DLD1 (cell line): ENCODE results near the gene BZW1.

Experiments
- in situ Hi-C: cut with HindIII; loops from 2 replicates; pipeline ENCODE4 v1.10.0; 2017; ENCODE audit warnings: low sequenced_read_pairs

Gene BZW1

DNA sequence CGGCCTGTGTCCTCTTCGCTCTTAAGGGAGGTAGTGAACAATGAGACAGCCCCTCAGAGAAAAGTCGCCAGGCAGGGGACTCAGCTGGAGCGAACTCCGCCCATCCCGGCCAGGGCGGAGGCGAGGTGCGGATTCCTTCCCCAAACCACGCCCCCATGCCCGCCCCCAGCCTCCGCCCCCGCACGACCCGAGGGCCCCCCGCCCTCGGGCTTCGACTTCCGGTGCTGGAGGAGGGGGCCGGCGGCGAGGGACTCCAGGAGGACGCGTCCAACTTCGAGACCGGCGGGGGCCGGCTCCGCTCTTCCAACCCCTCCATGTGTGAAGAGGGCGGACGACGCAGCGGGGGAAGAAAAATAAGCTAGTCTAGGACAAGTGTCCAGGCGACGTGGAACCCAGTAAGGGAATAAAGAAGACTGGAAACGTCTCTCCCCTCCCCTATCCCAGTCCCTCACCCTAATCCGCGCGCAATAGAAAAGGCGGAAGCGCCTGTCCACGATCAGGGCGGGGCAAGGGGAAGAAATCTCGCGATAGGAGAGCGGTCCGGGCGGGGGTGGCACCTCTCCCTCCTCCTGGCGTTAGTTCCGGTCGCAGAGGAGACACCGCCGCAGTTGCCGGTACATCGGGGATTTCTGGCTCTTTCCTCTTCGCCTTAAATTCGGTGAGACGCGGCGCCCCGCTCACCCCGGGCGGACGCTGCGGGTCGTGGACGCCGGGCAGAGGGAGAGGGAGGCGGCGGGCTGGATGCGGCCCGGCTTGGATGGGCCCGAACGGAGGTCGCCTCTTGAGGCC is at the start of gene BZW1:
BZW1 (plus strand) TSS at position 578 of the 789 bp plus-strand sequence. CDS start 1,308 bp downstream, outside the sequence.
- in situ Hi-C loops, result no loop called here

DNA sequence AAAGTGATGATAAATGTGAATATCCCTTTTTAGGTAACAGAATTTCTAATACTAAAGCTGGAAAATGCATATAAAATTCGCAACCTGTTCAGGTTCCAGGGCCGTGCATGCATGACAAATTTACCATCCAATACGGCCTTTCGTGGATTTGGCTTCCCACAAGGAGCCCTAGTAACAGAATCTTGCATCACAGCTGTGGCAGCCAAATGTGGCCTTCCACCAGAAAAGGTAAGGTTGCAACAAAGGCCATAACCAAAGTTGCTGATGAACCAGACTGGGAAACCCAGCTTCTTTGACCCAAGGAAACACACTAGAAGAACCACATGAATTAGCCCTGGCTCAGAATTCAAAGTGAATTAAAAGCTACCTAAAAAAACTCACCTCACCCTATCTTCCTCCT is 49.6 kb upstream of the BZW1 start:
- in situ Hi-C loops, result no loop called here

DNA sequence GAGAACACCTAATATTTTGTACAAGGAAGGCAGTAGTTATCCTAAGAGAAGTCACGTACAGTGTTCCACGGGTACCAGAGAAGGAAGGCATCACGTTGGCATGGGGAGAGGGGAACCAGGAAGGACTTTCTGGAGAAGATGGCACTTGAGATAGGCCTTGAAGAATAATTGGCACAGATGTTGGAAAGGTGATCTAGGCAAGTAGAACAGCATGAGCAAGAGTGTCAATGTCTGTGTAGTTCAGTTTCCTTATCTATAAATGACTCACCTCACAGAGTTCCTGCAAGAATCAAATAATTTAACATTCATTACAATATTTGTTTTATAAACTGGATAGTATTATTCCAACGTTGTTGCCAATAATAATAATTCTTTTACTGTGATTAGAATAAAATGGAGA is 48.3 kb upstream of the BZW1 start:
- in situ Hi-C loops, result no loop called here

- in situ Hi-C loops, result no loop called here
Observed at GRCh38 chr2:200765139-200765951, 46.4 kb upstream of the BZW1 start.

DNA sequence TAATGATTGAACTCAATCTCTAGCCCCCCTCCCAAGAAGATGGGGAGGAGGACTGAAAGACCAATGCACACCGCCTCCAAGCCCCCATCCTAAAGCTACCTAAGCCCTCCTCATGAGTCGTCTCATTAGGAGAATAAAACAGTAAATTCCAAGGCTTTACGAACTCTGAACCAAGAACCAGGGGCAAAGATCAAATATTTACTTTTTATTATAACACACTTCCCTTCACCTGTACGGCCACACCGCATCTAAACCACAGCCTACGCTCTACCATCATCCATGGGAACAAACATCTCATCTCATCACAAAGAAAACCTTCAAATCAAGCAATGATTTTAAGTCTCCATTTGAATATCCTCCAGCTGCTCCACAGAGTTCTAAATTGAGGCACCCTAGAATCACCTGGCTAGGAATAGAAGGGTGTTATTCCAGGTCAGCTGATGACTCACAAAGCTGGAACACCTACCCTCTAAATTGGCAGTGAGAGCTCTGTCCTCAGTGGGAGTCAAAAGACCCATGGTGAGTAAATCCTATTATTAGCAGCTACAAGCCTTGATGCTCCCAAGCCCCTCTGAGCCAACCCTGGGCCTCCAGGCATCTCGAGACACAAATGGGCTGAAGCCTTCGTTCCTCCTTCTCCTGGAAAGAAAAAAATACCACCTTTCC is 45.6 kb upstream of the BZW1 start:
- in situ Hi-C loops, result no loop called here

DNA sequence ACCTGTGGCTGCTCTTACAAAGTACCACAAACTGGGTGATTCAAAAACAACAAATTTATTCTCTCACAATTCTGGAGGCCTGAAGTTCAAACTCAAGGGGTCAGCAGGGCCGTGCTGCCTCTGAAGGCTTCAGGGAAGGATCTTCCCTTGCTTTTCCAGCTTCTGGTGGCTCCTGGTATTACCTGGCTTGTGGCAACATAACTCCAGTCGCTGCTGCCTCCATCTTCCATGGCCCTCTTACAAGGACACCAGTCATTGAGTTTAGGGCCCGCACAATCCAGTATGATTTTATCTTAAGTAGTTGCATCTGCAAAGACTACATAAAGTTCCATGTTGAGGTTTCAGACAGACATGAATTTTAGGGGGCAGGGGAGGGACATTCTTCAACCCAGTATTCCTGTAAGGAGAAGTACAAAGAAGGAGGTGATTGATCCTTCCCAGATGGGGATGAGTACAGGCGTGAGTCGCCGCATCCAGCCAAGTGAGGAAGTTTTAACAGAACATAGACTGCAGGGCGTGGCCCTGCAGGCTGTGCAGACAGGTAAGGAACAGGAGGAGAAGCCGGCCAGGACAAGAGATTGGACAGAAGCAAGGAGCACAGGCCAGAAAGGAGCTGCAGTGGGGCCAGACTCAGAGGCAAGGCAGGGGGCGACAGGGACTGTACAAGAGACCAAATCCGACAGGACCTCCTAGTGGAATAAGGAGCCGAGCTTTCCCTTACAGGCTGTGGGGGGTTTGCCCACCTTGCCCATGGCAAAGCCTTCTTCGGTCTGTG is 44.4 kb upstream of the BZW1 start:
- in situ Hi-C loops, result no loop called here

DNA sequence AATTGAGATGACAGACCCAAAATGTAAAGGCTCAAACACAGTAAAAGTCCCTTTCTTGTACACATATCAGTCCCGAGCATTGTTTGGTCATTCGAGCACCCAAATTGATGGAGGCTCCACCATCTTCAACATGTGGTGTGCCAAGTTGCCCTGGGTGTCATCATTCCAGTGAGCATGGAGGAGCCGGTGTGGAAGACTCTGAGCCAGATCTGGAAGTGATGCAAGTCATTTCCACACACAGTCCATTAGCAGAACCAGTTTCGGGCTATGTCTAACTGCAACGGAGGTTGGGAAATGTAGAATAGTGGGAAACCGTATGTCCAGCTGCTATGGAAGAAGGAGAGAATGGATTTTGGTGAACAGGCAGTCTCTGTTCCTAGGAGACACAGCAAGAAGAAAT is 40.9 kb upstream of the BZW1 start:
- in situ Hi-C loops, result no loop called here

- in situ Hi-C loops, result no loop called here
Observed at GRCh38 chr2:200772620-200773019, 39.1 kb upstream of the BZW1 start.

DNA sequence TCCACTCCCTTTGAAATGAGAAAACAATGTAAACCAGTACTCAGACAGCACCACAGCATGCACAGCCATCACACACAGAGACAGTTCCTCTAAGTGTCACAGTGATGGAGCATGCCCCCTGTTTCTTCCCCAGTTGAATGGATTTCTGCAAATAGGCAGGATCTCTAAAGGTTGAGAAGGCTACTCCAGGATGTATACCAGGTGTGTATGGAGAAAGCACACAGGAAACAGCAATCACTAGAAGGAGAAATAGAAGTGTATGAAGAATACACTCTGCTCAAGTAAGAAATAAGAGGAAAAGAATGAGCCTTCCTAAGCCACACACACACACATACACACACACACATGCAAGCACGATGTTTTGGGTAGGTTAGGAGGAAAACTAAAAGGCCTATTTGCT is 38.6 kb upstream of the BZW1 start:
- in situ Hi-C loops, result no loop called here

- in situ Hi-C loops, result no loop called here
Observed at GRCh38 chr2:200774920-200775319, 36.8 kb upstream of the BZW1 start.

GRCh38 chr2:200777275-200777674 is 34.4 kb upstream of the BZW1 start:
- in situ Hi-C loops, result no loop called here

- in situ Hi-C loops, result no loop called here
Observed at GRCh38 chr2:200778038-200778437, 33.7 kb upstream of the BZW1 start.

GRCh38 chr2:200779214-200779613 is 32.5 kb upstream of the BZW1 start:
- in situ Hi-C loops, result no loop called here

- in situ Hi-C loops, result no loop called here
Observed at GRCh38 chr2:200781616-200782015, 30.1 kb upstream of the BZW1 start.

DNA sequence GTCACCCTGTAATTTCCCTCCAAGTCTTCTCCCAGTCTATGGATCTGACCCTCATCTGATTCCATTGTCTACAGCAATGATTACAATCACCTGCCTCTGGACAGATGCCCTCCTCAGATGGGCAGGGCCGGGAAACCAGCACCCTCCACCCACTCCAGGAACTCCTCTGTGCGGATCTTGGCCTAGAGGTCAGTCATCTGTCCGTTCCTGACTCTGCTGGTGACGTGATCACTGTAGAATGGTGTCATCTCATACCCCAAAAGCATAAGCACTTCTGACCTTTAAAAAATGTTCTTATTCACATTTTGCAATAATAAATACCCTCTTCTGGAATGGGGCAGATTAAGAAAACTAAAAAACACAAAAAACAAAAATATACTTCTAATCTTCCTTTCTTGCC is 29.5 kb upstream of the BZW1 start:
- in situ Hi-C loops, result no loop called here

DNA sequence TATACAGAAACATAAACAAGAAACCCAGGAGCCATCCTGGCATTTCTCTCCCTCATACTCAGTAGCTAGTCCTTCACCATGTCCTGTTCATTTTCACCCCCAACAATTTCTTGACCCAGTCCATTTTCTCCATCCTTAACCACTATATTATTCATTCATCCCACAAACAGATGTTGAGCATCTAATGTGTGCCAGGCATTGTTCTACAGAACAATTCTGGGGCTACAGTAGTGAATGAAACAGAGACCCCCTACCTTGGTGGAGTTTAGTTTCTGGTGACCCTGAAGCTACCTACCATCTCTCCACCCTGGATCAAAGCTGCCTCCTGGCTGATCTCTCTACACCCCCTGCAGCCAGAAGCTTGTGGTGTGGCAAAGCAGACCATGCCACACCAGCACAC is 27.5 kb upstream of the BZW1 start:
- in situ Hi-C loops, result no loop called here

- in situ Hi-C loops, result no loop called here
Observed at GRCh38 chr2:200786423-200786822, 25.3 kb upstream of the BZW1 start.

GRCh38 chr2:200786826-200787225 is 24.9 kb upstream of the BZW1 start:
- in situ Hi-C loops, result no loop called here

DNA sequence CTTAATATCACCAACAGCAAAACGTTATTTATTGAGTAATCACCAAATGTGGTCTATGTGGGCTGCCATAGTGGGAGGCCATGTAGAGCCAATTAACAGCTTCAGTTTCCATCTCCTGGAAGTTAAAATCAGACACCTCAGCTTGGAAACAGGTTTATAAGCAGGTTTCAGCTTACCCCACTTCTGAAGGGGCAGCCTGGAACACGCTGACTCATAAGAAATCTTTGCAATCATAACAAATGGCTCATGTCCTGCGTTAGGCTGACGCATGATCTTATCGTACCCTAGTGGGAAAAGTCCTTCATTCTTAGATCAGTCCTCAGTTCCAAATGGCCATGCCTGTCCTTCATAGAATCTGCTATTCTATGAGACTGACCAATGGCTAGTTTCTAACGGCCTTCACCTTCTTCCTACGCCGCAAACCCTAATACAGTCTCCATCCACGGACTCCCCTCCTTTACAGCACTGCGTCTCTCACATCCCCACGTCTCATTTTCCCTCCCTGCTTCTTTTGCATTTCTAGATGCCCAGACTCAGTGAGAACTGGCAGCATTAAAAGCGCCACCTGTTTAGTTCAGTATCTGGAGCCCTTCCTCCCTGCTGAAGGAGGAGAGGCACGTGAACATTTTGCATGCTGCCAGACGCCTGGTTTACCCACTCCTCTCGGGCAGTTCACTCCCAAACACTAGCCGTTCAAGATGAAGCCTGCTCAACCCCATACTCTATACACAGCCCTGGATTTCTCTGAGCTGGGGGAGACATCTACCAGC is 24.2 kb upstream of the BZW1 start:
- in situ Hi-C loops, result no loop called here

GRCh38 chr2:200788121-200788718 is 23.5 kb upstream of the BZW1 start:
- in situ Hi-C loops, result no loop called here
